Duodenal mucosa (tissue), 2 donors: ENCODE data around the gene PLAAT4.

Experiments used
- H3K27ac ChIP-seq: one replicate; pipeline ENCODE4 v1.7.0; 2013; ENCODE audit warnings: low read depth, low read length
- H3K27me3 ChIP-seq, 2 donors: one replicate each; pipeline ENCODE4 v1.7.0; 2013; ENCODE audit warnings: low read length in 2 of 2, control low read depth in 1 of 2; ENCODE audit not compliant: insufficient read depth in 2 of 2, control insufficient read depth in 1 of 2
- H3K36me3 ChIP-seq, 2 donors: one replicate each; pipeline ENCODE4 v1.7.0; 2013; ENCODE audit warnings: low read length in 2 of 2, control low read depth in 1 of 2; ENCODE audit not compliant: insufficient read depth in 2 of 2, control insufficient read depth in 1 of 2
- H3K4me1 ChIP-seq, 2 donors: one replicate each; pipeline ENCODE4 v1.7.0; 2013; ENCODE audit warnings: low read length in 2 of 2, control low read depth in 1 of 2; ENCODE audit not compliant: insufficient read depth in 2 of 2, control insufficient read depth in 1 of 2
- H3K4me3 ChIP-seq, 2 donors: one replicate each; pipeline ENCODE4 v1.7.0; 2013; ENCODE audit warnings: low read length in 2 of 2, low read depth in 1 of 2
- H3K9ac ChIP-seq, 2 donors: one replicate each; pipeline ENCODE4 v1.7.0; 2013; ENCODE audit warnings: low read length in 2 of 2, low read depth in 1 of 2
- H3K9me3 ChIP-seq, 2 donors: one replicate each; pipeline ENCODE4 v1.7.0; 2013; ENCODE audit warnings: low read length in 2 of 2, control low read depth in 1 of 2; ENCODE audit not compliant: control insufficient read depth in 1 of 2

Gene PLAAT4

DNA sequence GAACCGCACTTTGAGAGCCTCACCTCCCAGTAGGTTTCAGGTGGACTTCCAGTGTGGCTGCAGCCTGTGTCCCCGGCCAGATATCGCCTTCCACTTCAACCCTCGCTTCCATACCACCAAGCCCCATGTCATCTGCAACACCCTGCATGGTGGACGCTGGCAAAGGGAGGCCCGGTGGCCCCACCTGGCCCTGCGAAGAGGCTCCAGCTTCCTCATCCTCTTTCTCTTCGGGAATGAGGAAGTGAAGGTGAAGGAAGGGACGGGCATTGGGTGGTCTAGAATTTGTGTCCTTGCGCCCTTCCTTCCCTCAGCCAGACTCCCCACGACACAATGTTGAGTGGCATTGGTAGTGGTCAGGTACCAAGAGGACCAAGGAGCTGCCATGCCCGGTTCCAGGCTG lies 27.9 kb upstream of the PLAAT4 start:
- no peak overlapping the region for H3K4me3 ChIP-seq
- no peaks in the 10 kb centered on the region for H3K36me3 ChIP-seq
- H3K9ac ChIP-seq, result no peak overlapping the region
- H3K4me1 ChIP-seq, result peaks cover 5 to 6% of the 10 kb centered on the region in 2 donors
- H3K27me3 ChIP-seq, result no peaks in the 10 kb centered on the region
- H3K9me3 ChIP-seq, result no peaks in the 10 kb centered on the region
- H3K27ac ChIP-seq, result no peak overlapping the region

DNA sequence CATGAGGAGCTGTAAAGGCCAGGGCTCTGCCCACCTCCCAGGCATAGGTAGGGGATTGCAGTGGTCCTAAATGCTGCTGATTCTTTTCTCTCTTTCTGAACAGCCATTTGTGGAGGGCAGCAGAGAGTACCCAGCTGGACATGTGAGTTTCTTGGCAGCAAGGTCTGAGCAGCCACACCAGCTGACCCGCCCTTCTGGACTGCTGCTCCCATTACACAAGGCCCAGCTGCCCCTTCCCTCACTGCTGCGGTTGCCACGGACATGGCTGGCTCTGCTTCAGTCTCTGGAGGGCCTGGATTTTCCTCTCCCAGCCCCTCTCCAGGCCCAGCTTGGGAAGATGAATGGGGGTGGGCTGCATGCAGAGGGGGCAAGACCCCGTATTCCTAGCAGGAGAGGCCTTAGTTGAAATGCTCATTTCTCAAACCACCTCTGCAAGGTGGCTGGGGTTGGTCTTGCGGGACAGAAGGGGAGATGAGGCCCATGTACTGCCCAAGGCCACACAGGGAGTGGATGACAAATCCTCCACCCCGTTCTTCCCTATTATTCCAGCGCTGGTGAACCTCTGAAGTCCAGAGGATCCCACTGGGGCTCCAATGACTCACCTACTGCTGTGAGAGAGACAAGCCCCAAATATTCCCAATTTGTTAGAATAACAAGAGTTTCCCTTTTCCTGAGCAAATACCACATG lies 26.1 kb upstream of the PLAAT4 start:
- Histone ChIP-seq H3K27ac (no peak overlapping the region), H3K4me1 (peaks cover 0 to 5% of the 10 kb centered on the region in 2 donors), H3K9ac (no peak overlapping the region)

DNA sequence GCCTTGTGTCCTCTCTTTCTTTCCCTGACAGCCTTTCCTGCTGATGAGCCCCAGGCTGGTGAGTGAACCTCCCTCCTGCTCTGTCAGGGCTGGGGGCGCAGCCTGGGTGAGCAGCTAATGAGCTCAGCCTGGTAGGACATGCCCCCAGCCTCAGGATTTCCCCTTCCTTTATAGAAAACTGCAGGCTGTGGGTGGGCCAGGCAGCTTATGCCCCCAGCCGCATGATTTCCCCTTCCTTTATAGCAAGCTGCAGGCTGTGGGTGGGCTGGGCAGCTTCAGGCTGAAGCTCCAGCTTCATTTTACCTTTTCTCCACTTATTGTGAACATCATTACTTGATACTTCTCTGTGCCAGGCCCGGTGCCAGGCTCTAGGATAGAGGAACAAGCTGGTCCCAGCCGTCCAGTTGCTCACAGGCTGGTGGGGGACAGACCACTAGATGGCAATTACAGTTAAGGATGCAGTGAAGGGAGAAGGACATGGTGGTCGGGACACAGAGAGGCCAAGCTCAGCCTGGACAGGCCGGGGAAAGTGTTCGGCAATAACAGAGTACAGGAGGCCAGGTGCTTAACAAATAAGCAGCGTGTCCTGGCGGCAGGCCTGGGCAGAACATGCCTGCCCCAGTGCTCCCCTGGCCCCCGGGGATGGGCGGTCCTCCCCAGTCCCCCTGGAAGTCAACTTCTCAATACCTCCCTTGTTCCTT lies 25.4 kb upstream of the PLAAT4 start:
- H3K27ac ChIP-seq, result no peak overlapping the region
- H3K9me3 ChIP-seq, result no peaks in the 10 kb centered on the region
- no peak overlapping the region for H3K4me3 ChIP-seq
- peaks cover 0 to 5% of the 10 kb centered on the region in 2 donors for H3K4me1 ChIP-seq
- H3K9ac ChIP-seq, result no peak overlapping the region
- H3K27me3 ChIP-seq, result no peaks in the 10 kb centered on the region
- H3K36me3 ChIP-seq, result no peaks in the 10 kb centered on the region

More for the DNA sequence above, 26.1 kb upstream of the PLAAT4 start:
- no peaks in the 10 kb centered on the region for H3K27me3 ChIP-seq
- no peaks in the 10 kb centered on the region for H3K9me3 ChIP-seq
- H3K4me3 ChIP-seq, result no peak overlapping the region
- H3K36me3 ChIP-seq, result no peaks in the 10 kb centered on the region

DNA sequence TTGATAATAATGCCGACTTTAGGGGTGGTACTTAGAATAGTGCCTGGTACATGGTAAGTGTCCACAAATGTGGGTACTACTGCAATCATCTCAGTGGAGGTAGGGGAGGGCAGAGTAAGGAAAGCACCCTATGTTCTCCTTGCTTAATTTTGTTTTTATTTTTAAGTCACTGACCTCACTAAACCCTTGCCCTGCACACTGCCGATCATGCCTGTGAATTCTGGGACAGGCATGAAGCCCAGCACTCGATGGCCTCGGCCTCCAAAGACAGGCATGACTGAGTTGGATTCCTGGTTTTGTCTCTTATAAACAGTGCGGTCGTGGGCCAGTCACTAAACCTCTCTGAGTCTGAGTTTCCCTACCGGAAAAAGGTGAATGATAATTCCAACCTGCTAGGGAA lies 23.8 kb upstream of the PLAAT4 start:
- H3K9ac ChIP-seq, result no peak overlapping the region
- H3K36me3 ChIP-seq, result no peaks in the 10 kb centered on the region
- H3K27me3 ChIP-seq, result no peaks in the 10 kb centered on the region
- no peak overlapping the region for H3K4me3 ChIP-seq
- no peak overlapping the region for H3K27ac ChIP-seq
- H3K9me3 ChIP-seq, result no peaks in the 10 kb centered on the region
- H3K4me1 ChIP-seq, result peaks cover 0 to 5% of the 10 kb centered on the region in 2 donors

DNA sequence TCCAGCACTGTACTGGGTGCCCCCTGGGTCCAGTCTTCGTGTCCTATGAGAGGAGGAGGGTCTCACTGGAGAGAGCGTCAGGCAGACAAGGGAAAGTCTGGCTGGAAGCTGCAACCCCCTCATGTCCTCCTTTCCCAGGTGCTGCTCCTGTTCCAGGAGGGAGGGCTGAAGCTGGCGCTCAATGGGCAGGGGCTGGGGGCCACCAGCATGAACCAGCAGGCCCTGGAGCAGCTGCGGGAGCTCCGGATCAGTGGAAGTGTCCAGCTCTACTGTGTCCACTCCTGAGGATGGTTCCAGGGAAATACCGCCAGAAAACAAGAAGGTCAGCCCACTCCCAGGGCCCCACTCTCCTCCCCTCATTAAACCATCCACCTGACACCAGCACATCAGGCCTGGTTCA lies 20.5 kb upstream of the PLAAT4 start:
- Histone ChIP-seq H3K36me3 (no peaks in the 10 kb centered on the region), H3K4me3 (no peak overlapping the region), H3K4me1 (no peaks in the 10 kb centered on the region), H3K27ac (no peak overlapping the region), H3K27me3 (no peaks in the 10 kb centered on the region), H3K9ac (no peak overlapping the region), H3K9me3 (no peaks in the 10 kb centered on the region)

DNA sequence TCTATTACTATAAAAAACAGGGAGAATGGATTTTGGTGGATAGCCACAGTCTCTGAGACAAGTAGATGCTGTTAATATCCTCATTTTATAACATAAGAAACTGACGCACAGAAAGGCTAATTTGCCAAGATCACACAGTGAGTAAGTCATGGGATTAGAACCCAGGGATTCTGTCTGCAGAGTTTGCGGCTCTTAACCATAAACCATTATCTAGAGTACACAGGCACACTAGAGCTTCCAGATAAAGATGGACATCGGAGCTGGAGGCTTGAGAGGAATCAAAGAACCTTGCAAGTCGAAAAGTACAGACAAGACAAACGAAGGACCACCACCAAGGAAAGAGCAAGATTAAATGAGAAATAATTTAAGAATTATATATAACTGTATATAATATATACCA lies 19.5 kb upstream of the PLAAT4 start:
- H3K4me3 ChIP-seq, result no peak overlapping the region
- H3K27ac ChIP-seq, result no peak overlapping the region
- no peaks in the 10 kb centered on the region for H3K36me3 ChIP-seq
- no peaks in the 10 kb centered on the region for H3K9me3 ChIP-seq
- no peaks in the 10 kb centered on the region for H3K4me1 ChIP-seq
- no peak overlapping the region for H3K9ac ChIP-seq
- no peaks in the 10 kb centered on the region for H3K27me3 ChIP-seq

DNA sequence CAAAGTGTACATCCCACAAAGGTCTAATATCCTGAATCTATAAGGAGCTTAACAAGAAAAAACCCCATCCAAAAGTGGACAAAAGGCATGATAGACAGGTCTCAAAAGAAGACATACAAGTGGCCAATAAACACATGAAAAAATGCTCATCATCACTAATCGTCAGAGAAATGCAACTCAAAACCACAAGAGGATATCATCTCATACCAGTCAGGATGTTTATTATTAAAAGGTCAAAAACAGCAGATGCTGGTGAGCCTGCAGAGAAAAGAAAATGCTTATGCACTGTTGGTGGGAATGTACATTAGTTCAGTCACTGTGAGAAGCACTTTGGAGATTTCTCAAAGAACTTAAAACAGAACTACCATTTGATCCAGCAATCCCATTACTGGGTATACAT lies 18.1 kb upstream of the PLAAT4 start:
- Histone ChIP-seq H3K27ac (no peak overlapping the region), H3K4me3 (no peak overlapping the region), H3K9me3 (no peaks in the 10 kb centered on the region)

DNA sequence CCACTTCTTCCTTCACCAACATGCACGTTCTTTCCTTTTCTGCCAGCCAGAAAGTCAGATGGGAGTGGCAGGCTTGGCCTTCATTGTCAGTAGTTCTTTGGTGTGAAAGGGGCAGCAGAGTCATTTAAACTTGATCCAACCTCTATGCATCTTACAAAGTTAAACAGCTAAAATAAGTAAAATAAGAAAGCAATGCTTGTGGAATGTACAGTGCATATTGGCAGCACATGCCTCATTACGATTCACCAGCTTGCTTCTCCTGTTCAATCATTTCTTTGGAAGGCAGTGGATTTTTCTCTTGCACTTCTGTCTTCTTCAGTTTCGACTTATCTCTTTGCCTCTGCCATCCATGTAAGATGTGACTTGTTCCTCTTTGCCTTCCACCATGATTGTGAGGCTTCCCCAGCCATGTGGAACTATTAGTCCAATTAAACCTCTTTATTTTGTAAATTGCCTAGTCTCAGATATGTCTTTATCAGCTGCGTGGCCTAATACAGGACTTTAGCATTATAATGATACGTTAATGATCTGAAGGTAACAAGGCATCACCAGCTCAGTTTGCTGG lies 15.9 kb upstream of the PLAAT4 start:
- no peaks in the 10 kb centered on the region for H3K27me3 ChIP-seq
- H3K4me3 ChIP-seq, result no peak overlapping the region
- no peaks in the 10 kb centered on the region for H3K4me1 ChIP-seq
- H3K36me3 ChIP-seq, result no peaks in the 10 kb centered on the region
- H3K27ac ChIP-seq, result no peak overlapping the region
- no peaks in the 10 kb centered on the region for H3K9me3 ChIP-seq
- H3K9ac ChIP-seq, result no peak overlapping the region

More for the DNA sequence above, 18.1 kb upstream of the PLAAT4 start:
- Histone ChIP-seq H3K36me3 (no peaks in the 10 kb centered on the region), H3K9ac (no peak overlapping the region), H3K27me3 (no peaks in the 10 kb centered on the region), H3K4me1 (no peaks in the 10 kb centered on the region)

DNA sequence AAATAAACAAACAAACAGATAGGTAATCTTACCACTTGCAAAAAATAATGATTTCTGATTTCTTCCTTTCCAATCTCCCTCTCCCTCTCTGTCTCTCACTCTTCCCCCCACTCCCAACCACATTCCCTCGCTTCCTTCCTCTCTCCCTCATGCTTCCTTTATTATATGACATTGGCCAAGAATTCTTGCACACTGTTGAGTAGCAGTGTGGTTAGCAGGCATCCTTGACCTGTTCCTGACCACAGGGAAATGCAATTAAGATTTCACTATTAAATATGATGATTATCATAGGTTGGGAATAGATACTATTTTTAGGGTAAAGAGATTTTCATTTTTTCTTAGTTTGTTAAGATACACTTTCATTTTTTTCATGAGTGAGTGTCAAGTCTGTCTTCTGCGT lies 14.7 kb upstream of the PLAAT4 start:
- Histone ChIP-seq H3K9me3 (no peaks in the 10 kb centered on the region), H3K27ac (no peak overlapping the region), H3K27me3 (no peaks in the 10 kb centered on the region), H3K4me3 (no peak overlapping the region), H3K9ac (no peak overlapping the region), H3K36me3 (no peaks in the 10 kb centered on the region), H3K4me1 (no peaks in the 10 kb centered on the region)

DNA sequence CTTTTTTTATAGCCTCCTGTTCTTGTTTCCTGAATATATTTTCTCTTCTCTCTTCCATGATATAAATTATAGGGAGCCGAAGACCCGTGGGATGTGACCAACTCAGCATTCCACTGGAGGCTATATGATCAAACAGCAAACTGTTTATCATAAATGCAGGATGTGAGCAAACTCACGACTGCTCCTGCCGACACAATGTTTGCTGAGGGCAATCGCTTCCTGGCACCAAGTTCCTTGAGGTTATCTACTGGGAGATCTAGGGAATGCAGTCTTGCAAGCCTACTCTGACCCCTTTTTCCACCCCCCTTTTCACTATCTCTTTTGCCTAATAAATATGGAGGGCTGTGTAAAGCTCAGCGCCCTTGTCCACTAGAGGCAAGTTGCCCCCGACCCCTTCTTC lies 13.5 kb upstream of the PLAAT4 start:
- Histone ChIP-seq H3K4me3 (no peak overlapping the region), H3K9ac (no peak overlapping the region), H3K27me3 (no peaks in the 10 kb centered on the region), H3K9me3 (no peaks in the 10 kb centered on the region), H3K36me3 (no peaks in the 10 kb centered on the region), H3K27ac (no peak overlapping the region), H3K4me1 (no peaks in the 10 kb centered on the region)
